Naive thymus-derived CD4-positive, alpha-beta T cell (primary cell): ENCODE measurements around the gene MOK. TPM values are rescaled to one million over a fixed set of nuclear protein-coding genes. Genes with fewer than 3 reads are reported as not detected.
A peak's percentile ranks its signal among the peaks of the same experiment; 100 is the strongest.

Source experiments
- ATAC-seq: fragments of 150-1000 bp; cut with Tn5 transposase; 2 replicates; pipeline ENCODE4 v1.10.0; 2021; ENCODE audit warnings: mild to moderate bottlenecking, moderate library complexity
- CTCF ChIA-PET: fragments of 350-600 bp; sonication (Branson Sonifier 250); formaldehyde crosslinking; loops from one replicate; lab custom pipeline; 2021; ENCODE audit warnings: antibody characterized with exemption; lab: Charles Lee
- POLR2A ChIA-PET: fragments of 350-600 bp; sonication (Branson Sonifier 250); formaldehyde crosslinking; loops from one replicate; lab custom pipeline; 2021; ENCODE audit warnings: antibody characterized with exemption, inconsistent platforms; lab: Charles Lee
- DNase-seq, 9 donors: peaks; one replicate each; pipeline versions ENCODE4 v3.0.0 to v3.0.0-alpha.2; 2020 to 2022; ENCODE audit warnings: mixed read lengths in 1 of 9
- H3K27ac ChIP-seq: one replicate; pipeline ENCODE4 v1.7.0; 2013; ENCODE audit warnings: mild to moderate bottlenecking, low read depth, low read length, moderate library complexity
- H3K27me3 ChIP-seq, 2 donors: one replicate each; pipeline ENCODE4 v1.7.0; 2013; ENCODE audit warnings: low read length in 2 of 2, mild to moderate bottlenecking in 2 of 2, moderate library complexity in 2 of 2; ENCODE audit not compliant: control insufficient read depth in 2 of 2, insufficient read depth in 2 of 2
- H3K36me3 ChIP-seq, 3 experiments: 1 replicate in 2 of 3; 2 replicates in 1 of 3; pipeline ENCODE4 v1.7.0; 2013; ENCODE audit warnings: low read length in 3 of 3, mild to moderate bottlenecking in 3 of 3, moderate library complexity in 1 of 3; ENCODE audit not compliant: insufficient read depth in 3 of 3, control insufficient read depth in 2 of 3
- H3K4me1 ChIP-seq, 2 donors: one replicate each; pipeline ENCODE4 v1.7.0; 2013; ENCODE audit warnings: low read length in 2 of 2, mild to moderate bottlenecking in 2 of 2, moderate library complexity in 1 of 2; ENCODE audit not compliant: control insufficient read depth in 2 of 2, insufficient read depth in 2 of 2
- H3K4me3 ChIP-seq: 2 replicates; pipeline ENCODE4 v1.7.0; 2013; ENCODE audit warnings: mild to moderate bottlenecking, low read length
- H3K9me3 ChIP-seq, 3 experiments: 1 replicate in 2 of 3; 2 replicates in 1 of 3; pipeline ENCODE4 v1.7.0; 2013; ENCODE audit warnings: low read length in 3 of 3; ENCODE audit not compliant: control insufficient read depth in 2 of 3
- H3K27ac Mint-ChIP-seq, 9 donors: one replicate each; pipeline ENCODE4 v1.8.0; 2020 to 2022; ENCODE audit warnings: mixed read lengths in 9 of 9, mild to moderate bottlenecking in 8 of 9, moderate library complexity in 5 of 9, inconsistent platforms in 2 of 9
- H3K27me3 Mint-ChIP-seq, 5 donors: one replicate each; pipeline ENCODE4 v1.8.0; 2021 to 2022; ENCODE audit warnings: mixed read lengths in 5 of 5, mild to moderate bottlenecking in 1 of 5
- H3K36me3 Mint-ChIP-seq, 5 donors: one replicate each; pipeline ENCODE4 v1.8.0; 2020 to 2022; ENCODE audit warnings: mixed read lengths in 5 of 5, mild to moderate bottlenecking in 3 of 5, inconsistent platforms in 1 of 5
- H3K4me1 Mint-ChIP-seq, 7 donors: one replicate each; pipeline ENCODE4 v1.8.0; 2020 to 2022; ENCODE audit warnings: mixed read lengths in 7 of 7, mild to moderate bottlenecking in 3 of 7, inconsistent platforms in 1 of 7
- H3K4me3 Mint-ChIP-seq, 10 donors: one replicate each; pipeline ENCODE4 v1.8.0; 2020 to 2022; ENCODE audit warnings: mild to moderate bottlenecking in 10 of 10, mixed read lengths in 10 of 10, moderate library complexity in 6 of 10, inconsistent platforms in 2 of 10
- H3K9me3 Mint-ChIP-seq, 11 donors: one replicate each; pipeline ENCODE4 v1.8.0; 2020 to 2022; ENCODE audit warnings: mixed read lengths in 11 of 11, mild to moderate bottlenecking in 4 of 11, inconsistent platforms in 1 of 11, moderate library complexity in 1 of 11
- intact Hi-C, 2 donors: fragments of 100-400 bp; cut with micrococcal nuclease; formaldehyde crosslinking; loops; one replicate each; pipeline ENCODE4 v1.15.1; 2023
- polyA plus RNA-seq, 2 donors: library from polyadenylated mRNA; unstranded; fragments of 300-500 nt; fragmentation: Illumina TruSeq; gene quantifications; one replicate each; pipeline ENCODE4 v1.2.3, GENCODE V29; 2021
- total RNA-seq, 6 experiments: library from RNA in 5 of 6; stranded (reverse) in 5 of 6; gene quantifications; 1 replicate in 5 of 6; 2 replicates in 1 of 6; pipeline ENCODE4 v1.2.3 and lab custom pipeline; 2021 to 2026

The MOK gene
- total and polyA plus RNA-seq, 7 experiments from 2014 or later: 1.3 to 3.5 (median 1.9) TPM

DNA sequence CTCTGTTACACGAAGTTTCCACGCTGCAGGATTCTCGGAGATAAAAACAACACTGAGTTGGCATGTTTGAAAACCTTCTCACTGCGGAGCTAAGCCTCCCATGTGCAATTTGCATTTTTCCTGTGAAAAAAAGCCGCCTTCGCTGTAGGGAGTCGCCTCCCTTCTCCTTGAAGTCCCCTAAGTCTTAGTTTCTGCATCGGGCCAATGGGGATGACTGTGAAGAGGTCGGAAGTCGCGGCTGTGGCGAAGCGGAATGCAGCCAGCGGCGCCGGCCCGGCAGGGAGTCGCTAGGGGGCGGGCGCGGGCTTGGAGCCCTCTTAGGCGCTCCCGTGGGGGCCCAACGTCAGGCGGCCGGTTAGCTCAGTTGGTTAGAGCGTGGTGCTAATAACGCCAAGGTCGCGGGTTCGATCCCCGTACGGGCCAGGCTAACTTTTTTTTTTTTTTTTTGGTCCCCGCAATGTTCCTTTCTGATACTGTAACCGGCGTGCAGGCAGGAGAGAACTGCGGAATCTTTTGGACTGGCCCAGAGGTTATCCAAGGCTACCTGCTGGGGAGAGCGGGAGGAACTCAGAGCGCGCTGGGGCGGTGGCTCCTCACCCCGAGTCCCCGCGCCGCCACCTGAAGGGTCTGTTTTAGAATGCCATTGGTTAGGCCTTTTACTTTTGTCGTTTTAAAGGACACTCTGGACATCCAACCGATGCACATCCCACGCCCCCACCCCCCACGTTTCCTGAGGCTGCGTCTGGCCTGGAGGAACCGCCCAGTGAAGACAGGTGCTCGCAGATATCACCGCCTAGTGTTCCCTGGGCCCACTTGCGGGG lies 12.0 kb upstream of the MOK start:
- Mint-ChIP-seq H3K36me3 (no peaks in the 10 kb centered on the region), H3K27me3 (peaks cover 0 to 6% (median 0%) of the 10 kb centered on the region in 5 donors), H3K27ac (peak overlapping the region; percentile 95 to 99 (median 98)), H3K4me1 (peaks cover 34 to 76% (median 64%) of the 10 kb centered on the region in 7 donors), H3K9me3 (peaks cover 0 to 16% (median 0%) of the 10 kb centered on the region in 11 donors), H3K4me3 (peak overlapping the region; percentile 91 to 99 (median 97))
- ATAC-seq: peak; percentile 77
- DNase-seq: peak; percentile 90 to 99 (median 95)
- ChIA-PET CTCF (interaction anchor here (0.5 to 1.6 kb wide), 6 partner anchors 23 to 367 kb away, joined by 3 to 5 read pairs (median 3); no protein-coding TSS in a partner anchor), POLR2A (interaction anchor here (0.6 to 5.6 kb wide), 8 partner anchors 12 to 368 kb away, joined by 3 to 40 read pairs (median 4); partner anchors contain the start of genes CINP, MOK and TECPR2)
- Histone ChIP-seq H3K4me1 (peaks cover 37 to 43% of the 10 kb centered on the region in 2 donors), H3K9me3 (no peaks in the 10 kb centered on the region), H3K36me3 (peaks cover 0 to 3% (median 0%) of the 10 kb centered on the region in 3 experiments), H3K27me3 (no peaks in the 10 kb centered on the region), H3K4me3 (peak overlapping the region; percentile 84), H3K27ac (peak overlapping the region; percentile 62)
- intact Hi-C loops: loop anchor here (1.0 to 5.0 kb wide), 9 partner anchors 192 to 610 kb away; partner anchors contain the start of genes RCOR1 (in 2 of the 2), TRAF3 (in 2 of the 2) and ANKRD9 (in 1 of the 2)

DNA sequence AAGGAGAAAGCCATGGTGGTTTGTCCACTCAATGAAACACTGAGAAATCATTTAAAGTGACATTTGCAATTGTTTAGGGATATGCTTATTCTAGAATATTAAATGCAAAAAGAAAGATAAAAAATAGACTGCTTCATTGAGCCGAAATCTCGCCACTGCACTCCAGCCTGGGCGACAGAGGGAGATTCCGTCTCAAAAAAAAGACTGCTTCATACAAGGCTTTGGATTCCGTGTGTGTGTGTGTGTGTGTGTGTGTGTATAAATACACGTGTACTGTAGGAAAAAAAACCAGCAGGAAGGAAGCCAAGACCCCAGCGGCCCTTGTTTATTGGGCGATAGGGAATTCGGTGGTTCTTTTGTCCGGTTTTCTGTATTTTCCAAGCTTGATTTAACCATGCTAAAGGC lies 11.4 kb upstream of the MOK start:
- CTCF ChIA-PET: interaction anchor here (0.6 to 0.7 kb wide), 3 partner anchors 306 to 1671 kb away, joined by 3 read pairs; no protein-coding TSS in a partner anchor
- peaks cover 34 to 70% (median 63%) of the 10 kb centered on the region in 7 donors for H3K4me1 Mint-ChIP-seq

DNA sequence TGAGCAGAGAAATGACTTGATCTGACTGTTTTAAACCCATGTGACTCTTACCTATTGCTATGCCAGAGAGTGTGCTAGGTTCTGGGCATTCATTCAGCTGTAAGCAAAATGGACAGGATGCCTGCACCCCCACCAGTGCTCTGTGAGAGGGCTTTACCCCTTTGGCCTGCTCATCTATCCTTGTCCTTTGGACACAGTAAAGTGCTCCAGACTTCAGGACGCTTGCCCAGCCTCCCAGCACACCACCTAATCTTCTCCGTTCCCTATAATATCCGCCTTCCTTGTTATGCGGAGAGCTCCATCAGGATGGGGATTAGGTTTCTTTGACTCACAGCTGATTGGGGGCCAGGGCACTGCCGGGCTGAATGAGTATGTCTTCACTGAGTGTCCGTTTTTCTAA lies 10.2 kb upstream of the MOK start:
- Mint-ChIP-seq H3K4me1 (peaks cover 31 to 57% (median 53%) of the 10 kb centered on the region in 7 donors), H3K27ac (peak overlapping the region in 6 of 9 donors; percentile 23 to 78 (median 40)), H3K27me3 (peaks cover 0 to 6% (median 0%) of the 10 kb centered on the region in 5 donors), H3K9me3 (peaks cover 0 to 16% (median 0%) of the 10 kb centered on the region in 11 donors), H3K36me3 (no peaks in the 10 kb centered on the region), H3K4me3 (peak overlapping the region; percentile 87 to 97 (median 92))
- ATAC-seq (no peak), DNase-seq (no peak)
- intact Hi-C loops: loop anchor here (2.0 to 5.0 kb wide), 5 partner anchors 176 to 608 kb away; partner anchors contain the start of genes TRAF3 (in 2 of the 2), HSP90AA1 (in 1 of the 2), RCOR1 (in 1 of the 2) and WDR20 (in 1 of the 2)
- no peaks in the 10 kb centered on the region for H3K36me3 ChIP-seq
- H3K27me3 ChIP-seq: no peaks in the 10 kb centered on the region
- POLR2A ChIA-PET: interaction anchor here (0.5 to 5.6 kb wide), 4 partner anchors 10 to 460 kb away, joined by 3 to 40 read pairs (median 4); partner anchors contain the start of gene MOK
- no peaks in the 10 kb centered on the region for H3K9me3 ChIP-seq
- CTCF ChIA-PET: interaction anchor here (1.0 to 2.2 kb wide), 5 partner anchors 11 to 296 kb away, joined by 3 to 15 read pairs (median 4); partner anchors contain the start of gene MOK
- no peak overlapping the region for H3K27ac ChIP-seq
- H3K4me3 ChIP-seq: no peak overlapping the region
- peaks cover 29 to 35% of the 10 kb centered on the region in 2 donors for H3K4me1 ChIP-seq

More for the DNA sequence above, 11.4 kb upstream of the MOK start:
- Histone ChIP-seq H3K4me3 (peak overlapping the region; percentile 84), H3K27ac (peak overlapping the region; percentile 62), H3K27me3 (no peaks in the 10 kb centered on the region), H3K36me3 (no peaks in the 10 kb centered on the region), H3K9me3 (no peaks in the 10 kb centered on the region), H3K4me1 (peaks cover 37 to 43% of the 10 kb centered on the region in 2 donors)
- intact Hi-C loops: loop anchor here (1.0 to 5.0 kb wide), 7 partner anchors 192 to 609 kb away; partner anchors contain the start of genes TRAF3 (in 2 of the 2), ANKRD9 (in 1 of the 2) and RCOR1 (in 1 of the 2)
- Mint-ChIP-seq H3K27ac (peak overlapping the region; percentile 95 to 99 (median 98)), H3K36me3 (no peaks in the 10 kb centered on the region), H3K9me3 (peaks cover 0 to 16% (median 0%) of the 10 kb centered on the region in 11 donors), H3K4me3 (peak overlapping the region; percentile 91 to 99 (median 97)), H3K27me3 (peaks cover 0 to 6% (median 0%) of the 10 kb centered on the region in 5 donors)
- DNase-seq (peak in 1 of 9 donors; percentile 78), ATAC-seq (no peak)
- POLR2A ChIA-PET: interaction anchor here (0.6 to 5.6 kb wide), 6 partner anchors 11 to 92 kb away, joined by 3 to 40 read pairs (median 4); partner anchors contain the start of gene MOK

DNA sequence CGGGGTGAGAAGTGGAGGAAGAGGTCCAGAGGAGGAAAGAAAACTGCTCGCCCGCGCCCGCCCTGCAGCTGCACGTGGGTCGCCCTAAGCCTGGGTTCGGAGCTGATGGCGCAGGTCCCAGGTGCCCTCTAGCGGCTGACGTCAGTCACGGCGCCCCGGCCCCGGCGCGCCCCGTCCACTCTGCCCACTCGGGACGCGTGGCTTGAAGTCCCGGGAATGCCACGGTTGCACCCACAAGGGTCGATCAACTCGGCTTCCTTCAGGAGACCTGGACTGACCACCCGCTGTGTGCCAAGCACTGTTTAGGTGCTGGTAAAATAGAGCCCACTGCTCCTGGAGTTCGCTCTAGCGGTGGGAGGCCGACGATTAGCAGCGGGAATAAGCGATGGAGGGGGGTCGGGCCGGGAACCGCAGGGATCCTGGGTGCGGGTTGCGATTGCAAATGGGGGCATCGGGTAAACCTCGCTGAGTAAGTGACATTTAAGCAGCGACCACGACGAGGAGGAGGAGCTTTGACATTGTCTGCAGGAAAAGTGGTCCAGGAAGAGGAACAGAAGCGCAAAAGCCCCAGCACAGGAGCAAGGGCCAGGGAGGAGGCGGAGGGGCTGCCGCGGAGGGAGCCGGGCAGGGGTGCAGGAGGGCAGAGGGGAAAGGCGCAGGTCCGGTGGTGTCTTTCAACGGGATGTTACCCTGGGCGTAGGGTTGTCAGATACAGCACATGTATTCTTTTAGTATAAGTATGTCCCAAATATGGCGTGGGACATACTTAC lies 9.5 kb upstream of the MOK start:
- Histone ChIP-seq H3K27ac (peak overlapping the region; percentile 36), H3K4me3 (peak overlapping the region; percentile 89), H3K4me1 (peaks cover 28 to 35% of the 10 kb centered on the region in 2 donors), H3K27me3 (no peaks in the 10 kb centered on the region), H3K9me3 (no peaks in the 10 kb centered on the region), H3K36me3 (no peaks in the 10 kb centered on the region)
- ChIA-PET POLR2A (interaction anchor here (0.5 to 1.9 kb wide), 7 partner anchors 9 to 607 kb away, joined by 3 to 5 read pairs (median 3); partner anchors contain the start of gene MOK), CTCF (interaction anchor here (0.7 to 2.2 kb wide), 10 partner anchors 10 to 351 kb away, joined by 3 to 15 read pairs (median 3); partner anchors contain the start of gene MOK)
- Mint-ChIP-seq H3K27ac (peak overlapping the region; percentile 66 to 90 (median 83)), H3K27me3 (peaks cover 0 to 6% (median 0%) of the 10 kb centered on the region in 5 donors), H3K4me3 (peak overlapping the region; percentile 87 to 97 (median 92)), H3K36me3 (no peaks in the 10 kb centered on the region), H3K4me1 (peaks cover 30 to 54% (median 51%) of the 10 kb centered on the region in 7 donors), H3K9me3 (peaks cover 0 to 16% (median 0%) of the 10 kb centered on the region in 11 donors)
- intact Hi-C loops: loop anchor here (1.0 to 5.0 kb wide), 12 partner anchors 9 to 607 kb away; partner anchors contain the start of genes MOK (in 2 of the 2), TRAF3 (in 2 of the 2), WDR20 (in 2 of the 2) and HSP90AA1 (in 1 of the 2)
- ATAC-seq (peak; percentile 84), DNase-seq (peak; percentile 61 to 84 (median 76))

DNA sequence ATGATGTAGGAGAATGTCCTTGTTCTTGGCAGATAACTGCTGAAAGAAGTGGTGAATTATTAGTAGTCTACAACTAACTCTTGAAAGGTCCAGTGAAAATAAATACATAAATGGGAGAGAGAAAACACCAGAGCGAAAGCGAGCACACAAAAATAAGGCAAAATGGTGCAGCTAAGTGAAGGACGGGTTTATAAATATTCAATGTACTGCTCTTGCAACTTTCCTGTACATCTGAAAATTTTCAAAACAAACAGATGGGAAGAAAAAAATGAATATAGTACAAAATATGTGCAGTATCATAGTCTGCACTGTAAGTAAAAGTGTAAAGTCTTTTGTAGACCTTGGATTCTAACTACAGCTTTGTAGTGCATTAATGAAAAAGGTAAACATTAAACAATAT lies 1.3 kb downstream of the MOK start:
- intact Hi-C loops: loop anchor here (2.0 kb wide), 2 partner anchors 15 to 543 kb away; partner anchors contain the start of genes ZNF839 (in 2 of the 2) and PPP2R5C (in 1 of the 2)
- Histone ChIP-seq H3K9me3 (no peaks in the 10 kb centered on the region), H3K36me3 (no peaks in the 10 kb centered on the region), H3K4me1 (peaks cover 0 to 2% of the 10 kb centered on the region in 2 donors), H3K27ac (no peak overlapping the region), H3K4me3 (no peak overlapping the region), H3K27me3 (no peaks in the 10 kb centered on the region)
- H3K27me3 Mint-ChIP-seq: peaks cover 0 to 16% (median 0%) of the 10 kb centered on the region in 5 donors
- ChIA-PET POLR2A (interaction anchor here (1.9 to 4.1 kb wide), 2 partner anchors 10 to 14 kb away, joined by 5 to 40 read pairs; partner anchors contain the start of gene ZNF839), CTCF (interaction anchor here (0.6 to 2.9 kb wide), 2 partner anchors 11 to 1988 kb away, joined by 5 to 15 read pairs; no protein-coding TSS in a partner anchor)
- H3K4me1 Mint-ChIP-seq: peaks cover 0 to 16% (median 13%) of the 10 kb centered on the region in 7 donors
- H3K36me3 Mint-ChIP-seq: peaks cover 0 to 4% (median 0%) of the 10 kb centered on the region in 5 donors
- no peak for DNase-seq
- no peak for ATAC-seq
- H3K27ac Mint-ChIP-seq: peak overlapping the region in 3 of 9 donors; percentile 1 to 71 (median 48)
- H3K9me3 Mint-ChIP-seq: peaks cover 0 to 5% (median 0%) of the 10 kb centered on the region in 11 donors
- H3K4me3 Mint-ChIP-seq: peak overlapping the region; percentile 8 to 81 (median 50)
